Left kidney (tissue), 2 donors: Measurements from ENCODE around the gene NFASC. TPM values are rescaled to one million over a fixed set of nuclear protein-coding genes. Genes with fewer than 3 reads are reported as not detected.

Source experiments
- DNase-seq: peaks from one replicate; pipeline ENCODE4 v3.0.0-alpha.2; 2013
- polyA plus RNA-seq: library from polyadenylated mRNA; unstranded; fragments of 120-200 nt; gene quantifications from one replicate; pipeline ENCODE4 v1.2.1, GENCODE V29; 2013; ENCODE audit not compliant: insufficient read length

The NFASC gene
- polyA plus RNA-seq, 1 donor, result 34.4 TPM

DNA sequence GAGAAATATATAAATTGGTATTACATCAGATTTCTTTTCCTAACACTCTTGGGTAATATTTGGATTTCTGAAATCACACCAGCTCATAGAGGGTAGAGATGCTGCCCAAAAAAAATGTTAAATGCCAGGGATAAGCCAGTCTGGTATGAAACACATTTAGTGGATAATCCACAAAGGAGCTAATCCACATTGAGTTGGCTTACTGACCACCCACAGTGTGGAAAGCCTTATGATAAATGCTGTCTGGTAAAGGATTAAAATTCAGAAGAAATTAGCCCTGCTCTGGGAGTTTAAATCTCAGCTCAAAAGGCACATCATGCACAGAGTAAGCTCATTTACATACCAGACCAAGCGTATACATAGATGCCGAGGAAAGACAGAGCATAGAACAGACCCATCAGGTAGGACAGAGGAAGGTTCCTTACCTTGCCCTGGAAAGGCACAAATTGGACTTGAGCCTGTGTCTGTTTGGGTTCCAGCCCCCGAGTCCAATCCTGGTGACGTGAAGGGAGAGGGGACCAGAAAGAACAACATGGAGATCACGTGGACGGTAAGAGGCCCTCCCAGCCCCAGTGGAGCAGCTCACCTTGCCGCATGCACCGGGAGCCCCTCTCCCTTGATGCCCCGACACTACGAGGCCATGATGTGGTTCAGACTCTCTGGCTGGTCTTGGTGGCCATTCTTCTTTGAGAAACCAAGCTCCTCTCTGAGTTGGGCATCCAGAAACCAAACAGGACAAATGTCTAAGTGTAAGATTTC lies 109.4 kb downstream of the NFASC start:
- no peak for DNase-seq

GRCh38 chr1:204980840-204981405 lies 110.3 kb downstream of the NFASC start:
- DNase-seq, result no peak

- DNase-seq, result no peak
Observed at GRCh38 chr1:204983136-204983535, 112.5 kb downstream of the NFASC start.

DNA sequence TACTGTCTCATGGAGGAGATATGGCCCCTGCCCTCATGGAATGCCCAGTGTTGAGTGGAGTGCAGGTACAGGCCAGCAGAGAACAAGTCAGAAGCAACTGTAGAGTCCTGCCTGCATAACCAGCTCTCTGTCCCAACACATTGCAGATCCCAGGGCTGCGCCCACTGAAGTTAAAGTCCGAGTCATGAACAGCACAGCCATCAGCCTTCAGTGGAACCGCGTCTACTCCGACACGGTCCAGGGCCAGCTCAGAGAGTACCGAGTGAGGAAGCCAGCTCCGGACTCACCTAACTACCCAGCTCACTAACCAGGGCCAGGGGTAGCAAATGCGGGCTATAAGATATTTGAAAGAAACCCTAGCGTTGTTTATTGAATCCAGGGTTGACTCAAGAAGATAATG lies 113.2 kb downstream of the NFASC start:
- no peak for DNase-seq

- no peak for DNase-seq
Observed at GRCh38 chr1:204984499-204984898, 113.8 kb downstream of the NFASC start.

DNA sequence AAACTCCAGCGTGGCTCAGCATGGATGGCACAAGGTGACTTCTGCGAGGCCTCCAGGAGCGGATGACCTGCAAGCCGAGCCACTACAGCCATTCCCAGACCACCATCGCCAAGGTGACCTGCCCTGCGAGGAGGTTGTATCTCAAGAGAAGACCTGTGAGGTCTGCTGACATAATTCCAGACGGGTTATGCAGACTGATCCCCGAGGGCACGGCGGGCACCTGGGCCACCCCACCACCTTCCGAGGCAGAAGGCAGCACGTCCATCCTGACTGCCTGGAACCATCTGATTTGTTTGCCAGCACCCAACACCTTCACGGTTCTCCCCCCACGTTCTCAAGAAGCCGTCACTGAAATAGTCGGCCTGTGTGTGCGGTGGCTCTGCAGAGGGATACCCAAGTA lies 115.5 kb downstream of the NFASC start:
- DNase-seq, result no peak

DNA sequence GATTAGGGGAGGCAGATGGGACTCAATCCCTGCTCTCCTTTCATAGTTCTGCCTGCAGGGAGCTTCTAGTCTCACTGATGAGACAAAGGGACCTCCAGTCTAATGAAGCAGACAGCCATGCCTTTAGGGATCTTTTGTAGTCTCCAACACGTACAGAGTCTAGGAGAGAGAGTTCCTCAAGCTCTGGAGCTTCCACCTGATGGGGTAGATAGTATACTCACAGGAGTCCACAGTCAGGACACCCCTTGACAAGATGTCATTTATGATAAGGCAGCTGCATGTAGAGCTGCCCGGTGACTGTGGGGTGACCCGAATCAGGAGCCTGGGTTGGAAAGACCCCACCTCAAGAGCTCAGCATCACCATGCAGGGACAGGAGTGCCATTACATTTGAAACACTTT lies 117.0 kb downstream of the NFASC start:
- no peak for DNase-seq

DNA sequence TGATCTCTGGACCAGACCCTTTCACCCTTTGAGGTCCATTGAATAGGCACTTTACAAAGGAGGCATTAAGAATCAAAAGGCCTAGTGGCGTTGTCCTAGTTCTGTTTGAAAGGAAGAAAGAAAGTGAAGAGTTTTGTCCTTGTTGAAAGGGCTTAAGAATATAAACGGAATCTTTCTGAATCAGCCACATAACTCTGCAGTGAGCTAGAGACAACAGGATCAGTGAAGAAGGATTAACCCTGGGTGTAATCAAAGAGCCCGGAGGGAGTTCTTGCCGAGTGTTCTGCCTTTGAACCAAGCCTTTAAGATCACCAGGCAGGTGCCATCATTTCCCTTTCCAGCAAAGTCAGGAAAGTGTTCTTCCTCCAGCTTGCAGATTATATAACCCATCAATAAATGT lies 117.5 kb downstream of the NFASC start:
- DNase-seq, result no peak

- peak; percentile 61 for DNase-seq
Observed at GRCh38 chr1:204989266-204990058, 118.8 kb downstream of the NFASC start.

DNA sequence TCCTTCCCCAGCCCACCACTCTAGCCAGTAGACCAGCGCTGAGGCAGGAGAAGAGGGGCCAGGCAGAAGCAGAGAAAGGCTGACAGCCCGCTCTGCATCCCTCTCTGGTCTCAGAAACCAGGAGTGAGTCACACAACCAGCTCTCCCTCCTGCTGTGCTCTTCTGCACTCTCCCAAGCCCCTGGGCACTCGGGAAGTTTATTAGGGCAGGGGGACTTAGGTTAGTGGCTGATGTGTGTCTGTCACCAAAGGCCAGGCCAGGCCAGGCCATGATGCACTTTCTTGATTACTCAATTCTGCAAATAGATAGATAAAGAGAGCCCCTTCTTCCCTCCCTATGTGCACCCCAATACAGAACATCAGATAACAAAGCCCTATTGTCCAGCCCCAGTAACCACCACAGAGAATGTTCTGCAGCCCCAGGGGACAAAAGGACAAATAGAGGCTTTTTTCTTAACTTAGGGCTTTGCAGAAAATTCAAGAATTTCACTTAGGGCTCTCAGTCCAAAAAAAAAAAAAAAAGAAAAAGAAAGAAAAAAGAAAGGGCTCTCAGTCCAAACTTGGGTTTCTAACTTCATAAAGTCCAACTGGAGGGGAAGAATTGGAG lies 119.5 kb downstream of the NFASC start:
- no peak for DNase-seq

DNA sequence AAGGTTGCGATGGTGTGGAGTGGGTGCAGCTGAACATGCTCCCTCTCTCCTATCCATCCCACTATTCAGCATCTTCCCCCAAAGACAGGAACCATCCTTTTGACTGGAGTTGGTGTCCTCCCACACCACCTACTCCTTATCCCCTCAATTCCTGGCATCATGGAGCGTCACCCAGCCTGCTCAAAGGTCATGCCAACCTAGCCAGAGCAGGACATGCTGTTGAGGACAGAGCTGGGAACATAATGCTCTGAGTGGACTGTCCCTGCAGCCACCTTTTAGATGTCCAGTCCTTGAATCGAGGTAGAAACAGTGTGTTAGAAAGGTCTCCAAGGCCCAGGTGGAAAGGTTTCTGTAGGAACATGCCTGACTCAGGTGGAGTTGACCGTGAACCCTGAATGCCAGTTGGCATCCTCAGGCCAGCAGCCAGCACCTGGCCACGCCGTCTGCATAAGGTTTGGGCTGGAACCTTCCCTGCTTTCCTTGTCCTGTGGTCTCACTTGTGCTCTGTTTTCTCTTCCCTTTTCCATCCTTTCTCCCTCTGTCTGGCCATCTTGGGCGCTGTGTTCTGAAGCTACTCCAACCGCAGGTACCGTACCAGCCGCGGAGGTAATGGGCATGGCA lies 120.2 kb downstream of the NFASC start:
- no peak for DNase-seq

- DNase-seq, result no peak
Observed at GRCh38 chr1:204991342-204991844, 120.7 kb downstream of the NFASC start.

GRCh38 chr1:204992201-204992997 lies 121.7 kb downstream of the NFASC start:
- no peak for DNase-seq

- no peak for DNase-seq
Observed at GRCh38 chr1:204992998-204993314, 122.3 kb downstream of the NFASC start.

- DNase-seq, result no peak
Observed at GRCh38 chr1:204994086-204994862, 123.6 kb downstream of the NFASC start.

GRCh38 chr1:204996981-204997380 lies 126.3 kb downstream of the NFASC start:
- DNase-seq, result no peak

DNA sequence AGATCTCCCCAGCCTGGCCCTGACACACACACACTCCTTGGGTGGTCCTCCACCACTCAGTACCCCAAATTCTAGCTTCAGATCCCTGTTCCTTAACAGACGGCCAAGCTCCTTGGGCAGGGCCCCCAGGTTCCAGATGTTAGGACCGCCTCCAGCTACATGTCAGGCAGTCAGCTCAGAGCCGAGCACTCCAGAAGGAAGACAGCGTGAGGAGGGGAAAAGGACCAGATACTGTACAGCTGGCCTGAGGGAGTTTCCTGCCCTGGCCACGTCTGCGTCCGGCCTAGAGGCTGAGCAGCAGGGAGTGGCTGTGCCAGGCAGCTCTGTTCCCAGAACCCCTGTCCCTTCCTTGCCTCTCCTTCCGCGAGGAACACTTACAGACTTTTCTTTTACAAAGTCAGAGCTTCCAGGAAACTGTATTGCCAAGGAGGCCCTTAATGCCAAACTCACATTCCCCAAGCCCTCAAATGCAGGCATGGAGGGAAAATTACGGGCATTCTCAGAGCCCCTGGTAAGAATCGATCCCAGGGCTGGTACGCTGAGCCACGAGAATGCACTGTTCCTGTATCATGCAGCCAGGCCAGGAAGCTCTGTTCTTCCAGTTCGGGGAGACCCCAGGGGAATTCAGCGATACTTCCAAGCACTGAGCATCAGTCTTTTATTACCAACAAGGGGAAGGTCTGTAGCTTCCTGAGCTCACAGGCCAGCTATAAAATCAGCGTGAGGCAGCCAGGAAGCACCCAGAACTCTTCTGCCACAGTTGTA lies 127.1 kb downstream of the NFASC start:
- no peak for DNase-seq

- no peak for DNase-seq
Observed at GRCh38 chr1:205001162-205001561, 130.5 kb downstream of the NFASC start.

GRCh38 chr1:205002705-205003104 lies 132.0 kb downstream of the NFASC start:
- DNase-seq, result no peak
